GM12874 (cell line): ENCODE data around the gene PTPN21.

Source experiments
- CTCF ChIP-seq: IDR thresholded peaks from 2 replicates; pipeline ENCODE4 v1.5.1; 2011; ENCODE audit warnings: low read depth, mild to moderate bottlenecking, control low read depth, low read length, moderate library complexity; ENCODE audit not compliant: insufficient read depth

Gene PTPN21

GRCh38 chr14:88519907-88520306 is 34.9 kb downstream of the PTPN21 start:
- TF ChIP-seq CTCF, result no peak

- TF ChIP-seq CTCF, result no peak
Observed at GRCh38 chr14:88518592-88519512, 36.0 kb downstream of the PTPN21 start.

- TF ChIP-seq CTCF, result no peak
Observed at GRCh38 chr14:88516861-88517357, 37.9 kb downstream of the PTPN21 start.

- no peak for TF ChIP-seq CTCF
Observed at GRCh38 chr14:88515499-88516221, 39.1 kb downstream of the PTPN21 start.

GRCh38 chr14:88507208-88507607 is 47.6 kb downstream of the PTPN21 start:
- TF ChIP-seq CTCF, result no peak

GRCh38 chr14:88505621-88506020 is 49.2 kb downstream of the PTPN21 start:
- TF ChIP-seq CTCF, result no peak

- no peak for TF ChIP-seq CTCF
Observed at GRCh38 chr14:88504602-88505001, 50.2 kb downstream of the PTPN21 start.
